ENCODE results near the gene SMAP2.
A peak's percentile ranks its signal among the peaks of the same experiment; 100 is the strongest.

DNA sequence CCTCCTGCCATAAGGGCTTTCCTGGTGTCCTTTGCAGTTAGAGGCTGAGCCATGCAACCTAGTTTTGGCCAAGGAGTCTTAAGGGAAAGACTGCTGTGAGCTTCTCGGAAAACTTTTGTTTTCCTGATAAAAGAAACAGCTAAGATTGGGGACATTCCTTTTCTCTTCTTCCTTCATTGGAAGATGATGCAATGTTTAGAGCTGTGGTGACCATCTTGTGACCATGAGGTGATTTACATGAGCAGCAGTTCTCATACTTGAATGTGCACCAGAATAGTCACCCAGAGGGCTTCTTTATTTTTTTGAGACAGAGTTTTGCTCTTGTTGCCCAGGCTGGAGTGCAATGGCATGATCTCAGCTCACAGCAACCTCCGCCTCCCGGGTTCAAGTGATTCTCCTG is 20.4 kb upstream of the SMAP2 start:
- TF ChIP-seq CTCF (conservative IDR thresholded peaks at IDR 0.05; ENCODE audit: low read depth, low read length), result no peak
- TF ChIP-seq BHLHE40 (IDR thresholded peaks at IDR 0.05; ENCODE audit: low read depth, low read length), result no peak
- peak; percentile 59 for TF ChIP-seq CEBPB (IDR thresholded peaks at IDR 0.05; ENCODE audit: low read depth, low read length)
- no peak for TF ChIP-seq RCOR1 (IDR thresholded peaks at IDR 0.05; ENCODE audit: insufficient replicate concordance, low read length)
- TF ChIP-seq RAD21 (IDR thresholded peaks at IDR 0.05; ENCODE audit: low read length), result no peak
- no peak for TF ChIP-seq CHD1 (IDR thresholded peaks at IDR 0.05; ENCODE audit: low read depth, low read length)

Measured in IMR-90 (cell line).